Measurements from ENCODE around the gene HEXD. TPM values are rescaled to one million over a fixed set of nuclear protein-coding genes. Genes with fewer than 3 reads are reported as not detected.

Gene HEXD
- total RNA-seq, 2 experiments from 2014 or later = 21.7 to 26.0 TPM

DNA sequence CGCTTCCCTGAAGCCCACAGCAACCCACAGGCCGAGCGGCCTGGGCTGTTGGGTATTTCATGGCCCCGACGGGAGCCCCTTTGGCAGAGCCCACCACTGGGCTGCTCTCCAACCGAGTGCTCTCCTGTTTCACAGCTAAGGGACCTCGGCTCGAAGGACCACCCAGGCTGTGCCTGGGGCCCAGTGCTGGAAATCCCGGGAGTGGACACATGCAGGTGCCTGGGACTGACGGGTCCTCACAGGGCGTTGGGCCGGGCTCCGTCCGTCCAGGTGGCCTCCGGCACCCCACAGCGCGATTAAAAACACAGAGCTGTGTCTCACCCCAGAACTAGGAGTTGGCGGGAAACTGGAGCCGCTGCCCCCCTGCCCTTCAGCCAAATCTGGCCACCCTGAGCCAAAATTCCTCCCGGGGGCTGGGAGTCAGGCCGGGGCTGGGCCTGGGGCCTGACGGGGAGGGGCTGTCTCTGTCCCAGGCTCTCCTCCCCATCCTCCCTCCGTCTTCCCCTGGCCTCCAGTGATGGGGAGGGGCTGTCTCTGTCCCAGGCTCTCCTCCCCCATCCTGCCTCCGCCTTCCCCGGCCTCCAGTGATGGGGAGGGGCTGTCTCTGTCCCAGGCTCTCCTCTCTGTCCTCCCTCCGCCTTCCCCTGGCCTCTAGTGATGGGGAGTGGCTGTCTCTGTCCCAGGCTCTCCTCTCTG lies 32.4 kb upstream of the HEXD start:
- no peaks in the 10 kb centered on the region for H3K36me3 Mint-ChIP-seq
- ChIA-PET CTCF (no interaction called here), POLR2A (no interaction called here)
- H3K27me3 Mint-ChIP-seq = peaks cover 21% of the 10 kb centered on the region
- no peak overlapping the region for H3K4me3 Mint-ChIP-seq
- H3K4me1 Mint-ChIP-seq (ENCODE audit: low read depth) = peaks cover 10% of the 10 kb centered on the region
- no peaks in the 10 kb centered on the region for H3K9me3 Mint-ChIP-seq
- intact Hi-C loops (cut with micrococcal nuclease) = no loop called here
- DNase-seq = no peak
- H3K27ac Mint-ChIP-seq = no peak overlapping the region

DNA sequence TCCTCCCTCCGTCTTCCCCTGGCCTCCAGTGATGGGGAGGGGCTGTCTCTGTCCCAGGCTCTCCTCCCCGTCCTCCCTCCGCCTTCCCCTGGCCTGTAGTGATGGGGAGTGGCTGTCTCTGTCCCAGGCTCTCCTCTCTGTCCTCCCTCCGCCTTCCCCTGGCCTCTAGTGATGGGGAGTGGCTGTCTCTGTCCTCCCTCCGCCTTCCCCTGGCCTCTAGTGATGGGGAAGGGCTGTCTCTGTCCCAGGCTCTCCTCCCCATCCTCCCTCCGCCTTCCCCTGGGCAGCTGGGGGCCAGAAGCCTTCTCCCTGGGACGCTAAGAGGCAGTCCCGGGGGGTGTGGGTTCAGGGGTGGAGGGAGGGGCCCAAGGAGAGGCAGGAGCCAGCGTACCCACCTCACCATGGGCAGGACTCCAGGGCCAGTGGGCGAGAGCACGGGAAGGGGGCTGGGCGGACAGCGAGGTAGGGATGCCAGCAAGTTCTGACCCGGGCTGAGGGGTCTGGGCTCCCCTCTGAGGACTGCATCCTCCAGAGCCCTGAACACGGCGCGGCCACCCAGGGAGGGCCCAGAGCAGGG lies 31.8 kb upstream of the HEXD start:
- Mint-ChIP-seq H3K9me3 (no peaks in the 10 kb centered on the region), H3K27ac (no peak overlapping the region), H3K4me3 (no peak overlapping the region), H3K4me1 (ENCODE audit: low read depth) (peaks cover 4% of the 10 kb centered on the region), H3K36me3 (no peaks in the 10 kb centered on the region), H3K27me3 (peaks cover 16% of the 10 kb centered on the region)
- ChIA-PET CTCF (no interaction called here), POLR2A (no interaction called here)
- DNase-seq = no peak
- intact Hi-C loops (cut with micrococcal nuclease) = no loop called here

DNA sequence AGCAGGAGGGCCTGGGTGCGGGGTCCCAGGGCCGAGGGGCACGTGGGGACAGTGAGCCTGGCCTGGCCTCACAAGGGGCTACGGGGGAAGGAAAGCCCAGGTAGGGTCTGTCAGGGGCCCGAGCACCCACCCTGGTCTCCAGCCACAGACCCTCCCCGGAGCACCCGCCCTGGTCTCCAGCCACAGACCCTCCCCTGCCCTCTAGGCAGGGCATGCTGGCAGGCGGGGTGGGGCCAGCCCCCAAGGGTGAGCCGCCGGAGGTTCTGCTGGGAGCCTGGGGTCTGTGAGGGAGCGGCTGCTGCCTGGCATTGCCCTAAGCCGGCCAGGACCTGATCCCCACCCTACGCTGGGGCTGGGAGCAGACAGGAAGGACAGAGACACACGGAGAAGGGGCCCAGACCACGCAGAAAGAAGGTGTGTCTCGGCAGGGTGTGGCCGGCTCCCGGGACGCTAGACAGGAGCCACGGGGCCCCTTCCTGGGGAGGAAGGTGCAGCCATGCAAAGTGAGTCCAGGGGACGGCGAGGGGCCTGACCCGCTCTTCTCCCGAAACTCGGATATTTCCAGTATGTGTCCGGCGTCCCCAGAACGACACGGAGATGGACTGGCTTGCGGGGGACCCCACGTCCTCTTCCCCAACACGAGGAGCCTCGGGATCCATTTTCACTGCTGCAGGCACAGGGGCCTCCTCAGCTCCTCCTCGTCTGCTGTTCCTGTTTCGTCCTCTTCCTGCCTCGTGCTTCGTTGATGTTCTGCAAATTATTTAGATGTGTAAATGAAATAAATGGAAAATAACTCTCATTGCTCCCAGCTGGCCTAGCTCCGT lies 31.1 kb upstream of the HEXD start:
- POLR2A ChIA-PET = no interaction called here

DNA sequence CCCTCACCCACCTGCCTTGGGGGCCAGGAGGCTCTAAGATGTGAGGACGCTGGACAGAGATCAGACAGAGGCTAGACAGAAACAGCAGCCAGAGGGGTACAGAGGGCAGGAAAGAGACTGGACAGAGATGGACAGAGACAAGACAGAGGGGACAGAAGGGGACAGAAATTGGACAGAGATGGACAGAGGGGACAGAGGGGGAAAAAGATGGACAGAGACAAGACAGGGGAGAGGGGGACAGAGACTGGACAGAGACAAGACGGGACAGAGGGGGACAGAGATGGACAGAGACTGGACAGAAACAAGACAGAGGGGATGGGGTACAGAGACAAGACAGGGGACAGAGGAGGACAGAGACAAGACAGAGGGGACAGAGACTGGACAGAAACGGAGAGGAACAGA lies 30.4 kb upstream of the HEXD start:
- intact Hi-C loops (cut with micrococcal nuclease) = no loop called here
- no peak overlapping the region for H3K4me3 Mint-ChIP-seq
- ChIA-PET POLR2A (no interaction called here), CTCF (no interaction called here)
- no peaks in the 10 kb centered on the region for H3K9me3 Mint-ChIP-seq
- peaks cover 4% of the 10 kb centered on the region for H3K4me1 Mint-ChIP-seq (ENCODE audit: low read depth)
- peaks cover 12% of the 10 kb centered on the region for H3K27me3 Mint-ChIP-seq
- H3K36me3 Mint-ChIP-seq = no peaks in the 10 kb centered on the region
- H3K27ac Mint-ChIP-seq = no peak overlapping the region
- DNase-seq = no peak

More for the DNA sequence above, 31.1 kb upstream of the HEXD start:
- Mint-ChIP-seq H3K27me3 (peaks cover 12% of the 10 kb centered on the region), H3K9me3 (no peaks in the 10 kb centered on the region), H3K27ac (no peak overlapping the region), H3K36me3 (no peaks in the 10 kb centered on the region), H3K4me1 (ENCODE audit: low read depth) (peaks cover 4% of the 10 kb centered on the region), H3K4me3 (no peak overlapping the region)
- intact Hi-C loops (cut with micrococcal nuclease) = no loop called here
- no peak for DNase-seq
- CTCF ChIA-PET = no interaction called here

DNA sequence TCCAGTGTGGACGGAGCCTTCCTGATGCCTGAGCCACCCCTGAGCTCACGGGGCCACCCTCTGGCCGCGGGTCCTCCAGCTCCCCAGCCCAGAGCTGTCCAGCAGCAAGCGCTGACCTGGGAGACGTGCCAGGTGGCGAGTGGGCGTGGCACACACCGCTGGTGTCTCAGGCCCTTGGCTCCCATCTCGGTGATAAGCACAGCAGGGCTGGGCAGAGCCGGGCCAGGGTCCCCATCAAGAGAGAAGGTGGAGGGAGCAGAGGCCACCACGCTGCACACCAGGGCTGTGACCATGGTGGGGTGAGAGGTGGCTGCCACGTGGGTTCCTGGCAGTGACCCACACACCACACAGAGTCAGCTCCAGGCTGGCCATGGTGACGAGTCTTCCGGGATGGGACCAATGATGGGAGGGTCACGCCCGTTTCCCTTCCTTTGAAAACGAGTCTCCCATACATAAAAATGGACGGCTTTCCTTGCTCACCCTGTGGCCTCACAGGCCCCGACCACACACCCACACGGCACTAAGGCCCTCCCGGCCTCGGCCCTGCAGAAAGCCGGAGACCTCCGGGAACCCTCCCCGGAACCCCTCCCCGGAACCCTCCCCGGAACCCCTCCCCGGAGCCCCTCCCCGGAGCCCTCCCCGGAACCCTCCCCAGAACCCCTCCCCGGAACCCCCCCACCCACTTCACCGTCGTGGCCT lies 29.8 kb upstream of the HEXD start:
- DNase-seq = no peak
- Mint-ChIP-seq H3K4me3 (no peak overlapping the region), H3K27me3 (peaks cover 12% of the 10 kb centered on the region), H3K9me3 (no peaks in the 10 kb centered on the region), H3K27ac (no peak overlapping the region), H3K36me3 (no peaks in the 10 kb centered on the region), H3K4me1 (ENCODE audit: low read depth) (peaks cover 4% of the 10 kb centered on the region)
- POLR2A ChIA-PET = no interaction called here
- intact Hi-C loops (cut with micrococcal nuclease) = no loop called here
- CTCF ChIA-PET = no interaction called here

DNA sequence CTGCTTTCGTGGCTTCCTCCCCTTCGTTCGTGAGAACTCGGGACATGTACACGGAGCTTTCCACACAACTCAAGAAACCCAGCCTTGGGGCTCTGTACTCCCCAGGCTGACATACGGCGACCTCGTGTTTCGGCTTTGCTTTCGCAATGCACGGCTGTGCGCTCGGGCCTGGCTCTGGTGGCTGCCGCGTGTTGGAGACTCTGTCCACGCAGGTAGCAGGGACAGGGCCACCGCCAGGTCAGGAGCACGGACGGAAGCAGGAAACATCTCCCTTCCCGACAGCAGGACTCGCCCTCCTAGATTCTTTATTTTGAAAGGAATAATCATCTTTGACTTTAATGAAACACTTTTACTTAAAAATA lies 29.2 kb upstream of the HEXD start:
- intact Hi-C loops (cut with micrococcal nuclease) = no loop called here
- POLR2A ChIA-PET = no interaction called here
- Mint-ChIP-seq H3K27me3 (peaks cover 7% of the 10 kb centered on the region), H3K4me3 (no peak overlapping the region), H3K4me1 (ENCODE audit: low read depth) (peaks cover 4% of the 10 kb centered on the region), H3K27ac (no peak overlapping the region), H3K36me3 (no peaks in the 10 kb centered on the region), H3K9me3 (no peaks in the 10 kb centered on the region)
- CTCF ChIA-PET = no interaction called here
- DNase-seq = no peak

DNA sequence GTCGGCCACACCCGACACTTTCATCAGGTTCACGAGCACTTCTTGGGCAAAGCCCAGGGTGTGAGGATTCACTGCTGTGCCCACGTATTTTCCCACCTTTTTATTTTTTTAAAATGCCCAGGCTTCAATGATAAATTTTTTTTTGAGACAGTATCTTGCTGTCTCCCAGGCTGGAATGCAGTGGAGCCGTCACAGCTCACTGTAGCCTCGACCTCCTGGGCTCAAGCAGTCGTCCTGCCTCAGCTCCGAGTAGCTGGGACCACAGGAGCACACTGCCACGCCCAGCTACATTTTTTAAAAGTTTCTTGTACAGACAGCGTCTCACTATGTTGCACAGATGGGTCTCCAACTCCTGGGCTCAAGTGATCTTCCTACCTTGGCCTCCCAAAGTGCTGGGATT lies 28.8 kb upstream of the HEXD start:
- Mint-ChIP-seq H3K36me3 (no peaks in the 10 kb centered on the region), H3K4me3 (no peak overlapping the region), H3K9me3 (no peaks in the 10 kb centered on the region), H3K4me1 (ENCODE audit: low read depth) (peaks cover 4% of the 10 kb centered on the region), H3K27ac (no peak overlapping the region), H3K27me3 (peaks cover 7% of the 10 kb centered on the region)
- POLR2A ChIA-PET = no interaction called here
- CTCF ChIA-PET = interaction anchor here (0.6 kb wide), 1 partner anchor 164 kb away, joined by 3 read pairs; no protein-coding TSS in a partner anchor
- intact Hi-C loops (cut with micrococcal nuclease) = no loop called here
- no peak for DNase-seq

DNA sequence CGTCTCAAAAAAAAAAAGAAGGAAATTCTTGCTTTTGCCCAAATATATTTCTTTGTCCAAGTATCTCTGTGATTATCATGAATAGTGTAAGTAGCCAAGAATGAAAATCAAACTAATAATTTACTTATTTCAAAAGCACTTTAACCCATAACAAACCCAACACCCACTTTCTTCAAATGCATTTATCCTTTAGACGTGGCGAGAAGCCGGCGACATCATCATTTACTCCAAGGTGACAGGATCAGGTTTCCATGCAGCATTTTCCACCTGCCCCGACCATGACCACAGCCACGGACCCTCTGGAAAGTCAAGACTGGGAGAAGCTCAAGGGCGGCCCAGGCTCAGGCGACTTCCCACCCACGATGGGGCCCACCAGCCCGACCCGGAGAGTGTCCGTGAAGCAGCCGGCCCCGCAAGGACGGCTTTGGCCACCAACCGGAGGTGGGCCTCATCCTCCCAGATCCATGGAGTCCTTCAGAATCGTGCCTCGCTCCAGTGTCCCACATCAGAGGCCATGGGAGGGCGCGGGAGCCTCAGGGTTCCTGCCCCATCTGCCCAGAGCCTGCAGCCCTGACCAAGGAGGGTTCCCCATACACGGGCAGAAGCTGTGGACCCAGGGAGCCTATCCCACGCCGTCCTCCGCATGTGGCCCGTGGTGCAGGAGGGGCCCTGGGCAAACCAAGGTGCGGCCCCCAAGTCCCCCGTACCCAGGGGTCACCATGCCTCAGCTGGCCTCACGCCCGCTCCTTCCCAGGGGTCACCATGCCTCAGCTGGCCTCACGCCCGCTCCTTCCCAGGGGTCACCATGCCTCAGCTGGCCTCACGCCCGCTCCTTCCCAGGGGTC lies 27.9 kb upstream of the HEXD start:
- H3K27ac Mint-ChIP-seq = no peak overlapping the region
- no peak for DNase-seq
- H3K4me3 Mint-ChIP-seq = no peak overlapping the region
- peaks cover 4% of the 10 kb centered on the region for H3K4me1 Mint-ChIP-seq (ENCODE audit: low read depth)
- H3K36me3 Mint-ChIP-seq = no peaks in the 10 kb centered on the region
- CTCF ChIA-PET = no interaction called here
- POLR2A ChIA-PET = no interaction called here
- peaks cover 2% of the 10 kb centered on the region for H3K27me3 Mint-ChIP-seq
- H3K9me3 Mint-ChIP-seq = no peaks in the 10 kb centered on the region
- intact Hi-C loops (cut with micrococcal nuclease) = no loop called here

DNA sequence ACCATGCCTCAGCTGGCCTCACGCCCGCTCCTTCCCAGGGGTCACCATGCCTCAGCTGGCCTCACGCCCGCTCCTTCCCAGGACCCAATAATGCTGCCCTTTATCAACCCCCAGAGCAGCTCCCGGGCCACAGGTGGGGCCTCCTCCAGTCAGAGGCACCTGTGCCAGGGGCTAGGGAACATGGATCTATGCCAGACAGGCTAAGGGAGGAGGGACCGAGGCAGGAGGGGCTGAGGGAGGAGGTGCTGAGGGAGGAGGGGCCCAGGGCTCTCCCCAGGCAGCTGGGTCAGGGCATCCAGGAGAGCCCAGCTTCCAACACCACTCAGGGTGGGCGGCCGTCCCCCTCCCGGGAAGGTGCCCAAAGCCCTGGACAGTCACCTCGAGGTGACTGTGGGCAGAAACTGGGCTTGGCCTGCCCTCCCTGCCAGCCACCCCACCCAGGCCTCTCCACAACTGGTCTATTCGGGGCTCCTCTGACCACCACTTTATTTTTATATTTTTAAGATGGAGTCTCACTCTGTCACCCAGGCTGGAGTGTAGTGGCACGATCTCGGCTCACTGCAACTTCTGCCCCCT lies 27.2 kb upstream of the HEXD start:
- intact Hi-C loops (cut with micrococcal nuclease) = no loop called here
- Mint-ChIP-seq H3K27me3 (peaks cover 2% of the 10 kb centered on the region), H3K36me3 (no peaks in the 10 kb centered on the region), H3K9me3 (no peaks in the 10 kb centered on the region), H3K27ac (no peak overlapping the region), H3K4me1 (ENCODE audit: low read depth) (peaks cover 4% of the 10 kb centered on the region), H3K4me3 (no peak overlapping the region)
- ChIA-PET CTCF (no interaction called here), POLR2A (no interaction called here)
- no peak for DNase-seq

DNA sequence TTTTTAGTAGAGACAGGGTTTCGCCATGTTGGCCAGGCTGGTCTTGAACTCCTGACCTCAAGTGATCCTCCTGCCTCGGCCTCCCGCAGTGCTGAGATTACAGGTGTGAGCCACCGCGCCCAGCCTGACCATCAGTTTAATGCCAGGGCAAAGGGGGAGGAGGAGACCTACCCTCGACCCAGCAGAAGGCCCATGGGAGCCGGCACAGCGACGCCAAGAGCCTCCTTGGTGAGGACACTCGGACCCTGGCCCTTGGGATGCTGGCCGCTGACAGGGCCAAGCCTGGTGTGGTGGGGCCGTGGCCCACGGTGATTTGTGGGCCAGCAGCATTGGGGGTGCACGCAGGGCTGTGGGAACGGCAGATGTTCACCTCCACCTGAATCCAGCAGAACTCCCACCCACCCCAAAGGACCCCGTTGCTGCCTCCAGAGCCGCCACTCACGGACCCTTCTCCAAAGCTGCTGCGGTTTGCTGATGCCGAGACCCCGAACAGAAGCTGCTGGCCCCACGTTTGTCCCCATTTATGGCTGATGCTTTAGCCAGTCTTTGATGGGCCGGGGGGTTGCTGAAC lies 26.6 kb upstream of the HEXD start:
- Mint-ChIP-seq H3K27me3 (peaks cover 2% of the 10 kb centered on the region), H3K27ac (no peak overlapping the region), H3K36me3 (no peaks in the 10 kb centered on the region), H3K4me3 (no peak overlapping the region), H3K4me1 (ENCODE audit: low read depth) (peaks cover 7% of the 10 kb centered on the region), H3K9me3 (no peaks in the 10 kb centered on the region)
- intact Hi-C loops (cut with micrococcal nuclease) = no loop called here
- ChIA-PET POLR2A (no interaction called here), CTCF (no interaction called here)
- DNase-seq = no peak

DNA sequence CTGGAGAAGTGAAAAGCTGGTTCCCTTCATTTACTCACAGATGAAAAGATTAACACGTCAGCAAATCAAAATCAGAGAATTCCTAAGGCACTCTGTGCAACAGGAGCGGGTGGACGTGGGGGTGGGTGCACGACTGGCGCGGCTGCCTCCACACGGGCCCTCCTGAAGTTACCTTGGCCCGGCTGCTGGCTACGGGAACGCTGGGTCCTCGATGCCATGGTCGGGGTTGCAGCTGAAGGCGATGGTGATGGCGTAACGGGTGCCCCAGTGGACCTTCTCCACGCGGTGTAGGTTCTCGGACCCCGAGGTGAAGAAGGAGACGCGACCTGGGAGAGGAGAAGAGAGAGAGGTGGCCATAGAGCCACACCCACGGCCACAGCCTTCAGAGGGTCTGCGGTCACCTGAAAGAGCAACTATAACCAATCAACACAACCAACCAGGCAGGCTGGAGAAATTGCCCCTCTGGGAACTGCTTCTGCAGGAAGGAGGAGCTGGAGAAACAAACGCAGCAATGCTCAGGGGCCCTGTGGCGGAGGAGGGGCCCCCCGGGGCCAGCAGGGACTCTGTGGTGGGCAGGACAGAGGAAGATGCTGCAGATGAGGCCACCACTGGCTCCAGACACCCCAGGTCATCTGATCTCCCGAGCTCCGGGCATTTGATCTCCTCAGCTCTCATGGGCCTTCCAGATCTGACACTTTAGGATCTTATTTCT lies 25.8 kb upstream of the HEXD start:
- H3K36me3 Mint-ChIP-seq = no peaks in the 10 kb centered on the region
- H3K27me3 Mint-ChIP-seq = peaks cover 2% of the 10 kb centered on the region
- H3K9me3 Mint-ChIP-seq = no peaks in the 10 kb centered on the region
- ChIA-PET POLR2A (no interaction called here), CTCF (interaction anchor here (0.8 kb wide), 1 partner anchor 149 kb away, joined by 3 read pairs; no protein-coding TSS in a partner anchor)
- DNase-seq = no peak
- peaks cover 8% of the 10 kb centered on the region for H3K4me1 Mint-ChIP-seq (ENCODE audit: low read depth)
- no peak overlapping the region for H3K27ac Mint-ChIP-seq
- H3K4me3 Mint-ChIP-seq = no peak overlapping the region
- intact Hi-C loops (cut with micrococcal nuclease) = no loop called here

Measured in activated CD4-positive, alpha-beta memory T cell treated with anti-CD3 and anti-CD28 coated beads for 36 hours (primary cell).